CD4-positive, alpha-beta memory T cell (primary cell): ENCODE measurements around the gene PTGES. TPM values are rescaled to one million over a fixed set of nuclear protein-coding genes. Genes with fewer than 3 reads are reported as not detected.
"Not testable (repeated sequence)": the region's sequence is repeated elsewhere in the genome, so short reads cannot be mapped to it uniquely, and the experiment has no call there.

Experiments
- CTCF ChIA-PET: fragments of 350-600 bp; sonication (Branson Sonifier 250); formaldehyde crosslinking; loops from one replicate; lab custom pipeline; 2021; ENCODE audit warnings: inconsistent platforms; ENCODE audit not compliant: partially characterized antibody; lab: Charles Lee
- POLR2A ChIA-PET: fragments of 350-600 bp; sonication (Branson Sonifier 250); formaldehyde crosslinking; loops from one replicate; lab custom pipeline; 2021; ENCODE audit not compliant: partially characterized antibody; lab: Charles Lee
- DNase-seq, 5 donors: peaks; one replicate each; pipeline versions ENCODE4 v3.0.0 to v3.0.0-alpha.2; 2020 to 2022; ENCODE audit warnings: mixed read lengths in 1 of 5
- H3K27ac ChIP-seq: one replicate; pipeline ENCODE4 v1.7.0; 2013; ENCODE audit warnings: low read depth, low read length
- H3K27me3 ChIP-seq: 2 replicates; pipeline ENCODE4 v1.7.0; 2013; ENCODE audit warnings: mild to moderate bottlenecking, low read length, moderate library complexity; ENCODE audit not compliant: insufficient read depth
- H3K36me3 ChIP-seq: 2 replicates; pipeline ENCODE4 v1.7.0; 2013; ENCODE audit warnings: mild to moderate bottlenecking, low read length, moderate library complexity; ENCODE audit not compliant: insufficient read depth
- H3K4me1 ChIP-seq: 2 replicates; pipeline ENCODE4 v1.7.0; 2013; ENCODE audit warnings: mild to moderate bottlenecking, low read length, moderate library complexity; ENCODE audit not compliant: insufficient read depth
- H3K4me3 ChIP-seq, 2 donors: one replicate each; pipeline ENCODE4 v1.7.0; 2013; ENCODE audit warnings: low read length in 2 of 2, mild to moderate bottlenecking in 1 of 2
- H3K9me3 ChIP-seq, 2 donors: one replicate each; pipeline ENCODE4 v1.7.0; 2013; ENCODE audit warnings: low read length in 2 of 2, control low read depth in 1 of 2; ENCODE audit not compliant: control insufficient read depth in 1 of 2
- H3K27ac Mint-ChIP-seq, 7 donors: one replicate each; pipeline ENCODE4 v1.8.0; 2020 to 2021; ENCODE audit warnings: mixed read lengths in 7 of 7, mild to moderate bottlenecking in 6 of 7, inconsistent platforms in 3 of 7, moderate library complexity in 3 of 7
- H3K27me3 Mint-ChIP-seq, 2 donors: one replicate each; pipeline ENCODE4 v1.8.0; 2020 to 2021; ENCODE audit warnings: mixed read lengths in 2 of 2
- H3K36me3 Mint-ChIP-seq, 2 donors: one replicate each; pipeline ENCODE4 v1.8.0; 2020 to 2021; ENCODE audit warnings: mixed read lengths in 2 of 2, inconsistent platforms in 1 of 2, mild to moderate bottlenecking in 1 of 2
- H3K4me1 Mint-ChIP-seq, 4 donors: one replicate each; pipeline ENCODE4 v1.8.0; 2020 to 2021; ENCODE audit warnings: mixed read lengths in 4 of 4, mild to moderate bottlenecking in 1 of 4
- H3K4me3 Mint-ChIP-seq, 8 donors: one replicate each; pipeline ENCODE4 v1.8.0; 2020 to 2021; ENCODE audit warnings: mixed read lengths in 8 of 8, mild to moderate bottlenecking in 7 of 8, moderate library complexity in 6 of 8, inconsistent platforms in 3 of 8
- H3K9me3 Mint-ChIP-seq, 8 donors: one replicate each; pipeline ENCODE4 v1.8.0; 2020 to 2021; ENCODE audit warnings: mixed read lengths in 8 of 8, mild to moderate bottlenecking in 5 of 8, inconsistent platforms in 3 of 8, moderate library complexity in 1 of 8
- intact Hi-C: fragments of 100-400 bp; cut with micrococcal nuclease; formaldehyde crosslinking; loops from one replicate; pipeline ENCODE4 v1.15.1; 2023
- polyA plus RNA-seq, 2 donors: library from polyadenylated mRNA; unstranded; fragments of 300-500 nt; fragmentation: Illumina TruSeq; gene quantifications; one replicate each; pipeline ENCODE4 v1.2.3, GENCODE V29; 2021
- total RNA-seq, 2 experiments: library from RNA; stranded (reverse); gene quantifications; one replicate each; pipeline ENCODE4 v1.2.3, GENCODE V29; 2021

Gene PTGES
- total and polyA plus RNA-seq, 4 experiments from 2014 or later = not detected

DNA sequence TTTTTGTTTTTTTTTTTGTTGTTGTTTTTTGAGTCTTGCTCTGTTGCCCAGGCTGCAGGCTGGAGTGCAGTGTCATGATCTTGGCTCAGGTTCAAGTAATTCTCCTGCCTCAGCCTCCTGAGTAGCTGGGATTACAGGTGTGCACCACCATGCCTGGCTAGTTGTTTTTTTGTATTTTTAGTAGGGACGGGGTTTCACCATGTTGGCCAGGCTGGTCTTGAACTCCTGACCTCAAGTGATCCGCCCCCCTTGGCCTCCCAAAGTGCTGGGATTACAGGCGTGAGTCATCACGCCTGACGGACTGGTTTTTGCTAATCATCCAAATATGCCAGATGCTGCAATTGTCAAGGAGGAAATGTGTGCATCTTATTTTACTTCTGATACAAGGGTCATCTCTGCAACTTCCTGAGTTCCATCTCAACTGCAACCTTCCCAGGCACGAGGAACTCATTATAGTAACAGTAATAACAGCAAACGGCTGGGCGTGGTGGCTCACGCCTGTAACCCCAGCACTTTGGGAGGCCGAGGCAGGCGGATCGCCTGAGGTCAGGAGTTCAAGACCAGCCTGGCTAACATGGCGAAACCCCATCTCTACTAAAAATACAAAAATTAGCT lies 9.6 kb upstream of the PTGES start:
- H3K27ac ChIP-seq, H3K4me3 Mint-ChIP-seq, H3K9me3 ChIP-seq, H3K27me3 ChIP-seq, POLR2A ChIA-PET, H3K27me3 Mint-ChIP-seq, H3K4me1 Mint-ChIP-seq, H3K4me1 ChIP-seq, intact Hi-C loops, H3K4me3 ChIP-seq, H3K36me3 ChIP-seq, H3K27ac Mint-ChIP-seq, DNase-seq, H3K36me3 Mint-ChIP-seq, H3K9me3 Mint-ChIP-seq: not testable (repeated sequence)
- CTCF ChIA-PET = interaction anchor here (0.6 kb wide), 1 partner anchor 17 kb away, joined by 3 read pairs; no protein-coding TSS in a partner anchor

DNA sequence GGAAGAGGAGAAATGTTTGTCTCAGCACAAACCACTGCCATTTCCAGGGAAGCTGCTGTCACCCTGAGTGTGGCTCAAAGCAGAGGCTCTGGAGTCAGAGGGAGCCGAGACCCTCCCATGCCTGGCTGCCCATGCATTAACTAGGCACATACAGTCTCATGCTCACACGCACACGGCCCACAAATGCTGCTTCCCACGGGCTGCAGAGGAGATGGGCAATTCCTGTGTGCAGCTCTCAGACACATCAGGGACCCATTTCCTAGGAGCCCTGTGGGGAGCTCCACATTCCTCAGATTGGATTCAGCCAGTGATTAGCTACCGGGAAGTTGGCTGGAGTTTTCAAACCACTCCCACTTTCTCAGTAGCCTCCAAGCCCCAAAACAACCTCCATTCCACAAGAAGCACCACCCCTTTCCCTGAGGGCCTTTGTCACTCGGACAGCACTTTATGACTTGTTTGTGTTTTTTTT lies 9.1 kb upstream of the PTGES start:
- intact Hi-C loops = no loop called here
- no peaks in the 10 kb centered on the region for H3K36me3 Mint-ChIP-seq

GRCh38 chr9:129761293-129761900 lies 8.6 kb upstream of the PTGES start:
- Histone ChIP-seq H3K27me3 (no peaks in the 10 kb centered on the region), H3K27ac (no peak overlapping the region), H3K4me3 (no peak overlapping the region), H3K9me3 (no peaks in the 10 kb centered on the region), H3K36me3 (no peaks in the 10 kb centered on the region), H3K4me1 (peaks cover 9% of the 10 kb centered on the region)
- ChIA-PET POLR2A (no interaction called here), CTCF (no interaction called here)
- peaks cover 6 to 12% (median 7%) of the 10 kb centered on the region in 4 donors for H3K4me1 Mint-ChIP-seq
- H3K9me3 Mint-ChIP-seq = no peaks in the 10 kb centered on the region
- no peak overlapping the region for H3K27ac Mint-ChIP-seq
- DNase-seq = no peak
- intact Hi-C loops = no loop called here
- H3K4me3 Mint-ChIP-seq = no peak overlapping the region
- H3K27me3 Mint-ChIP-seq = peaks cover 2% of the 10 kb centered on the region in 2 donors
- no peaks in the 10 kb centered on the region for H3K36me3 Mint-ChIP-seq

More for the DNA sequence above, 9.1 kb upstream of the PTGES start:
- Mint-ChIP-seq H3K9me3 (no peaks in the 10 kb centered on the region), H3K4me1 (peaks cover 4 to 9% (median 7%) of the 10 kb centered on the region in 4 donors), H3K27ac (no peak overlapping the region), H3K27me3 (peaks cover 2% of the 10 kb centered on the region in 2 donors), H3K4me3 (no peak overlapping the region)
- H3K9me3 ChIP-seq = no peaks in the 10 kb centered on the region
- H3K27me3 ChIP-seq = no peaks in the 10 kb centered on the region
- H3K4me1 ChIP-seq = peaks cover 5% of the 10 kb centered on the region
- ChIA-PET CTCF (no interaction called here), POLR2A (no interaction called here)
- H3K36me3 ChIP-seq = no peaks in the 10 kb centered on the region
- DNase-seq = no peak
- no peak overlapping the region for H3K27ac ChIP-seq
- no peak overlapping the region for H3K4me3 ChIP-seq

DNA sequence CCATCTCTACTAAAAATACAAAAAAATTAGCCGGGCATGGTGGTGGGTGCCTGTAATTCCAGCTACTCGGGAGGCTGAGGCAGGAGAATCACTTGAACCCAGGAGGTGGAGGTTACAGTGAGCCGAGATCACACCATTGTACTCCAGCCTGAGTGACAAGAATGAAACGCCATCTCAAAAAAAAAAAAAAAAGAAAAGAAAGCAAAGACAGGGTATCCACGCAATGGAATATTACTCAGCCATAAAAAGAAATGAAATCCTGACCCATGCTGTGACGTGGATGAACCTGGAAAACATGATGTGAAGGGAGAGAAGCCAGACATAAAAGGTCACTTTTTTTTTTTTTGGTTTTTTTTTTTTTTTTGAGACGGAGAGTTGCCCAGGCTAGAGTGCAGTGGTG lies 7.9 kb upstream of the PTGES start:
- H3K4me1 ChIP-seq, H3K27me3 Mint-ChIP-seq, H3K9me3 ChIP-seq, POLR2A ChIA-PET, DNase-seq, H3K27me3 ChIP-seq, H3K27ac ChIP-seq, intact Hi-C loops, H3K9me3 Mint-ChIP-seq, H3K27ac Mint-ChIP-seq, H3K36me3 ChIP-seq, H3K36me3 Mint-ChIP-seq, H3K4me3 Mint-ChIP-seq, H3K4me3 ChIP-seq: not testable (repeated sequence)
- CTCF ChIA-PET = interaction anchor here (0.6 kb wide), 1 partner anchor 22 kb away, joined by 3 read pairs; no protein-coding TSS in a partner anchor
- peaks cover 6 to 18% (median 7%) of the 10 kb centered on the region in 4 donors for H3K4me1 Mint-ChIP-seq

GRCh38 chr9:129759804-129760502 lies 7.1 kb upstream of the PTGES start:
- intact Hi-C loops = no loop called here
- H3K9me3 Mint-ChIP-seq = no peaks in the 10 kb centered on the region
- Histone ChIP-seq H3K4me1 (peaks cover 9% of the 10 kb centered on the region), H3K27ac (no peak overlapping the region), H3K27me3 (no peaks in the 10 kb centered on the region), H3K9me3 (no peaks in the 10 kb centered on the region), H3K4me3 (no peak overlapping the region), H3K36me3 (no peaks in the 10 kb centered on the region)
- ChIA-PET POLR2A (no interaction called here), CTCF (interaction anchor here (0.6 to 1.3 kb wide), 3 partner anchors 23 to 30 kb away, joined by 3 to 6 read pairs (median 3); no protein-coding TSS in a partner anchor)
- H3K27ac Mint-ChIP-seq = no peak overlapping the region
- no peaks in the 10 kb centered on the region for H3K36me3 Mint-ChIP-seq
- H3K4me1 Mint-ChIP-seq = peaks cover 6 to 21% (median 7%) of the 10 kb centered on the region in 4 donors
- no peak overlapping the region for H3K4me3 Mint-ChIP-seq
- DNase-seq = no peak
- H3K27me3 Mint-ChIP-seq = peaks cover 2% of the 10 kb centered on the region in 2 donors

DNA sequence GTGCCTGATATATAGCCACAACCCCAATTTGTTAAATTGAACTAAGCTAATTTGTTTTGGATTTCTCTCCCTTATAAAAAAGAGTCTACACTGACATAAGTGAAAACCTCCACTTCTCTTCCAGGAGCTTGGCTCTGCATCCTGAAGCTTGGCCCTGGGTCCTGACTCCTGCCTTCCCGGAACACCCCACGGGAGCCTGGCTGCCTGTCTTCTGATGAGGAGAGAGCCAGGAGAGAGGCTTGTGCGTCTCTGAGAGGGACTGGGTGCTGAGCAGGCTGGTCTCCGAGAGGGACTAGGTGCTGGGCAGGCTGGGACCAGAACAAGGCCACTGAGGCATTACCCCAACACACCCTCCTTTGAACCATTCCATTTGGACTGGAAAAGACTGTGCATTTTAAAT lies 6.5 kb upstream of the PTGES start:
- Histone ChIP-seq H3K27ac (no peak overlapping the region), H3K4me1 (peaks cover 9% of the 10 kb centered on the region), H3K27me3 (no peaks in the 10 kb centered on the region), H3K36me3 (no peaks in the 10 kb centered on the region), H3K4me3 (no peak overlapping the region), H3K9me3 (no peaks in the 10 kb centered on the region)
- intact Hi-C loops = no loop called here
- no peak overlapping the region for H3K27ac Mint-ChIP-seq
- ChIA-PET CTCF (interaction anchor here (1.2 to 1.3 kb wide), 2 partner anchors 22 to 31 kb away, joined by 3 to 6 read pairs; no protein-coding TSS in a partner anchor), POLR2A (no interaction called here)
- H3K4me3 Mint-ChIP-seq = no peak overlapping the region
- no peaks in the 10 kb centered on the region for H3K9me3 Mint-ChIP-seq
- peaks cover 6 to 21% (median 7%) of the 10 kb centered on the region in 4 donors for H3K4me1 Mint-ChIP-seq
- no peak for DNase-seq
- H3K27me3 Mint-ChIP-seq = peaks cover 2% of the 10 kb centered on the region in 2 donors
- H3K36me3 Mint-ChIP-seq = no peaks in the 10 kb centered on the region

- Mint-ChIP-seq H3K27ac (peak overlapping the region in 3 of 7 donors; percentile 4 to 84 (median 79)), H3K36me3 (no peaks in the 10 kb centered on the region)
- CTCF ChIA-PET = interaction anchor here (0.7 kb wide), 1 partner anchor 31 kb away, joined by 3 read pairs; no protein-coding TSS in a partner anchor
Measured at GRCh38 chr9:129757045-129757444, 4.2 kb upstream of the PTGES start.

More at GRCh38 chr9:129757045-129757444, 4.2 kb upstream of the PTGES start:
- Mint-ChIP-seq H3K4me1 (peaks cover 6 to 21% (median 16%) of the 10 kb centered on the region in 4 donors), H3K27me3 (peaks cover 2% of the 10 kb centered on the region in 2 donors), H3K9me3 (no peaks in the 10 kb centered on the region), H3K4me3 (peak overlapping the region in 4 of 8 donors; percentile 29 to 63 (median 54))
- intact Hi-C loops = no loop called here
- POLR2A ChIA-PET = no interaction called here
- Histone ChIP-seq H3K9me3 (no peaks in the 10 kb centered on the region), H3K27me3 (no peaks in the 10 kb centered on the region), H3K27ac (no peak overlapping the region), H3K4me3 (no peak overlapping the region), H3K4me1 (peaks cover 19% of the 10 kb centered on the region), H3K36me3 (no peaks in the 10 kb centered on the region)
- no peak for DNase-seq
